ENCODE measurements around the gene UNC45A. TPM values are rescaled to one million over a fixed set of nuclear protein-coding genes. Genes with fewer than 3 reads are reported as not detected.

UNC45A gene
- total and polyA plus RNA-seq, 4 donors, result 13.9 to 31.2 (median 24.9) TPM

GRCh38 chr15:90891346-90891949 lies 43.6 kb upstream of the UNC45A start:
- Histone ChIP-seq H3K4me1 (ENCODE audit: control insufficient read depth in 4 of 4, insufficient read depth in 4 of 4, low read length in 3 of 4) (peaks cover 0 to 9% (median 8%) of the 10 kb centered on the region in 4 donors), H3K9me3 (ENCODE audit: control insufficient read depth in 4 of 4, low read length in 3 of 4) (no peaks in the 10 kb centered on the region), H3K4me3 (ENCODE audit: low read depth in 1 of 3, low read length in 3 of 3) (no peak overlapping the region), H3K27me3 (ENCODE audit: control insufficient read depth in 4 of 4, insufficient read depth in 4 of 4, low read length in 3 of 4) (no peaks in the 10 kb centered on the region), H3K36me3 (ENCODE audit: control insufficient read depth in 4 of 4, insufficient read depth in 3 of 4, low read depth in 1 of 4, low read length in 3 of 4) (peaks cover 28 to 79% (median 43%) of the 10 kb centered on the region in 4 donors), H3K27ac (ENCODE audit: low read depth in 1 of 2, low read length in 2 of 2) (no peak overlapping the region), H3K9ac (ENCODE audit: low read depth in 1 of 2, low read length in 2 of 2) (no peak overlapping the region)
- no peak for TF ChIP-seq TAF1 (conservative IDR thresholded peaks at IDR 0.05)
- WGBS, result 89% methylated on average over 8 of the region's 8 CpGs
- DNase-seq (ENCODE audit: low spot score), result no peak

GRCh38 chr15:90892023-90892422 lies 43.1 kb upstream of the UNC45A start:
- Histone ChIP-seq H3K9ac (ENCODE audit: low read depth in 1 of 2, low read length in 2 of 2) (no peak overlapping the region), H3K9me3 (ENCODE audit: control insufficient read depth in 4 of 4, low read length in 3 of 4) (no peaks in the 10 kb centered on the region), H3K27ac (ENCODE audit: low read depth in 1 of 2, low read length in 2 of 2) (no peak overlapping the region), H3K4me1 (ENCODE audit: control insufficient read depth in 4 of 4, insufficient read depth in 4 of 4, low read length in 3 of 4) (peaks cover 0 to 5% (median 2%) of the 10 kb centered on the region in 4 donors), H3K4me3 (ENCODE audit: low read depth in 1 of 3, low read length in 3 of 3) (no peak overlapping the region), H3K27me3 (ENCODE audit: control insufficient read depth in 4 of 4, insufficient read depth in 4 of 4, low read length in 3 of 4) (no peaks in the 10 kb centered on the region), H3K36me3 (ENCODE audit: control insufficient read depth in 4 of 4, insufficient read depth in 3 of 4, low read depth in 1 of 4, low read length in 3 of 4) (peaks cover 28 to 74% (median 43%) of the 10 kb centered on the region in 4 donors)
- 95% methylated on average over 11 of the region's 11 CpGs for WGBS
- DNase-seq (ENCODE audit: low spot score), result no peak
- no peak for TF ChIP-seq NR2F2 (IDR thresholded peaks at IDR 0.05)
- no peak for TF ChIP-seq CTCF (IDR thresholded peaks at IDR 0.05; ENCODE audit: low read depth, low read length, missing input control)
- TF ChIP-seq GABPA (IDR thresholded peaks at IDR 0.05 in 1 of 2, conservative IDR thresholded peaks at IDR 0.05 in 1 of 2), result no peak
- no peak for TF ChIP-seq HNF4G (IDR thresholded peaks at IDR 0.05)
- TF ChIP-seq TAF1 (conservative IDR thresholded peaks at IDR 0.05), result no peak
- TF ChIP-seq YY1 (IDR thresholded peaks at IDR 0.05), result no peak
- no peak for TF ChIP-seq JUND (IDR thresholded peaks at IDR 0.05)
- no peak for TF ChIP-seq ATF3 (IDR thresholded peaks at IDR 0.05)

GRCh38 chr15:90892498-90893174 lies 42.4 kb upstream of the UNC45A start:
- no peak overlapping the region for H3K4me3 ChIP-seq (ENCODE audit: low read depth in 1 of 3, low read length in 3 of 3)
- peaks cover 28 to 73% (median 41%) of the 10 kb centered on the region in 4 donors for H3K36me3 ChIP-seq (ENCODE audit: control insufficient read depth in 4 of 4, insufficient read depth in 3 of 4, low read depth in 1 of 4, low read length in 3 of 4)
- no peak overlapping the region for H3K27ac ChIP-seq (ENCODE audit: low read depth in 1 of 2, low read length in 2 of 2)
- no peak overlapping the region for H3K9ac ChIP-seq (ENCODE audit: low read depth in 1 of 2, low read length in 2 of 2)
- DNase-seq (ENCODE audit: low spot score), result no peak
- no peak for TF ChIP-seq NR2F2 (IDR thresholded peaks at IDR 0.05)
- no peak for TF ChIP-seq JUND (IDR thresholded peaks at IDR 0.05)
- TF ChIP-seq ZBTB33 (IDR thresholded peaks at IDR 0.05), result no peak
- no peak for TF ChIP-seq CTCF (IDR thresholded peaks at IDR 0.05; ENCODE audit: low read depth, low read length, missing input control)
- TF ChIP-seq GABPA (IDR thresholded peaks at IDR 0.05 in 1 of 2, conservative IDR thresholded peaks at IDR 0.05 in 1 of 2), result no peak
- TF ChIP-seq RAD21 (IDR thresholded peaks at IDR 0.05), result no peak
- no peak for TF ChIP-seq MAX (IDR thresholded peaks at IDR 0.05)
- TF ChIP-seq SP1 (IDR thresholded peaks at IDR 0.05), result no peak
- TF ChIP-seq FOXA2 (IDR thresholded peaks at IDR 0.05), result no peak
- TF ChIP-seq HNF4G (IDR thresholded peaks at IDR 0.05), result no peak
- no peak for TF ChIP-seq ATF3 (IDR thresholded peaks at IDR 0.05)
- TF ChIP-seq HNF4A (conservative IDR thresholded peaks at IDR 0.05), result no peak
- TF ChIP-seq EGR1 (IDR thresholded peaks at IDR 0.05; ENCODE audit: low read depth in 2 of 2), result no peak
- TF ChIP-seq TAF1 (conservative IDR thresholded peaks at IDR 0.05), result no peak
- TF ChIP-seq FOXA1 (IDR thresholded peaks at IDR 0.05), result no peak
- H3K9me3 ChIP-seq (ENCODE audit: control insufficient read depth in 4 of 4, low read length in 3 of 4), result no peaks in the 10 kb centered on the region
- H3K27me3 ChIP-seq (ENCODE audit: control insufficient read depth in 4 of 4, insufficient read depth in 4 of 4, low read length in 3 of 4), result no peaks in the 10 kb centered on the region
- peaks cover 0 to 3% (median 1%) of the 10 kb centered on the region in 4 donors for H3K4me1 ChIP-seq (ENCODE audit: control insufficient read depth in 4 of 4, insufficient read depth in 4 of 4, low read length in 3 of 4)
- whole genome bisulfite sequencing, result 96% methylated on average over 29 of the region's 29 CpGs
